ENCODE measurements around the gene TSN. TPM values are rescaled to one million over a fixed set of nuclear protein-coding genes. Genes with fewer than 3 reads are reported as not detected.
"Not testable (repeated sequence)": the region's sequence is repeated elsewhere in the genome, so short reads cannot be mapped to it uniquely, and the experiment has no call there.

The TSN gene
- total RNA-seq, 1 experiment from 2014 or later: 91.5 TPM

DNA sequence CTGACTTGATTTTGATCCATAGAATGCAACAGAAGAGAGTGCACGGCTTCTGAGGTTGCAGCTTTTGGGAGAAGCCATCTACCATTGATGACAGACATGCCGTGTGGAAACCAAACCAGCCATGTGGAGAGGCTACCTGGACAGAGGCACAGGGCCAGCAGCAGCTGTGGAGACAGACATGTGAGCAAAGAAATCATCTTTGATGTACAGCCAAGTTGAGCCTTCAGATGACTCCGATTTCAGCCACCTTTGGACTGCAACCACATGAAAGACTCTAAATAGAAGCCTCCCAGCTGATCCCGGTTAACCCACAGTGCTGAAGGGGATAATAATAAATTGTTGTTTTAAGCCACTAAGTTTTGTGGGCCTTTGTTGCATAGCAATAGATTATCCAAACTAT is 54.2 kb downstream of the TSN start:
- no peak overlapping the region for H3K27ac ChIP-seq (ENCODE audit: low read depth, low read length)
- H3K27me3 ChIP-seq (ENCODE audit: insufficient read depth, low read length): peaks cover 18% of the 10 kb centered on the region
- POLR2A ChIA-PET: no interaction called here
- ATAC-seq: no peak
- no peaks in the 10 kb centered on the region for H4K20me1 ChIP-seq (ENCODE audit: insufficient read depth)
- no peaks in the 10 kb centered on the region for H3K79me2 ChIP-seq (ENCODE audit: insufficient read depth, low read length)
- no peak overlapping the region for H2AFZ ChIP-seq (ENCODE audit: low read depth, low read length, poor library complexity, severe bottlenecking)
- H3K9ac ChIP-seq (ENCODE audit: low read length): no peak overlapping the region
- intact Hi-C loops (cut with micrococcal nuclease): no loop called here
- no TSS peak for BruUV-seq (replicated peaks)
- no peak for DNase-seq (ENCODE audit: low read depth, low spot score)
- H3K9me3 ChIP-seq (ENCODE audit: control insufficient read depth in 1 of 2, insufficient read depth in 1 of 2, low read depth in 1 of 2, low read length in 2 of 2): no peaks in the 10 kb centered on the region
- H3K4me1 ChIP-seq (ENCODE audit: control insufficient read depth in 1 of 2, insufficient read depth in 2 of 2, low read length in 2 of 2): no peaks in the 10 kb centered on the region
- no peaks in the 10 kb centered on the region for H3K9me2 ChIP-seq (ENCODE audit: insufficient read depth)
- no peak overlapping the region for H3K4me3 ChIP-seq (replicated peaks in 1 of 2; ENCODE audit: low read depth in 1 of 2, low read length in 2 of 2)
- peak; percentile 23 for TF ChIP-seq TCF7L2 (IDR thresholded peaks at IDR 0.05; ENCODE audit: borderline replicate concordance, extremely low read depth, insufficient read depth, insufficient read length)
- TF ChIP-seq EZH2phosphoT487 (IDR thresholded peaks at IDR 0.05; ENCODE audit: borderline replicate concordance): no peak
- CTCF ChIA-PET: interaction anchor here (1.1 kb wide), 1 partner anchor 88 kb away, joined by 3 read pairs; no protein-coding TSS in a partner anchor
- no peaks in the 10 kb centered on the region for H3K36me3 ChIP-seq (ENCODE audit: control insufficient read depth in 1 of 2, insufficient read depth in 2 of 2, low read length in 2 of 2)
- RAD21 ChIA-PET (ENCODE audit: low non-redundant PET in 1 of 2, low total read pairs in 2 of 2, uncharacterized antibody in 2 of 2, unreplicated experiment in 2 of 2): no interaction called here
- no peak overlapping the region for H3K4me2 ChIP-seq (ENCODE audit: low read length)

DNA sequence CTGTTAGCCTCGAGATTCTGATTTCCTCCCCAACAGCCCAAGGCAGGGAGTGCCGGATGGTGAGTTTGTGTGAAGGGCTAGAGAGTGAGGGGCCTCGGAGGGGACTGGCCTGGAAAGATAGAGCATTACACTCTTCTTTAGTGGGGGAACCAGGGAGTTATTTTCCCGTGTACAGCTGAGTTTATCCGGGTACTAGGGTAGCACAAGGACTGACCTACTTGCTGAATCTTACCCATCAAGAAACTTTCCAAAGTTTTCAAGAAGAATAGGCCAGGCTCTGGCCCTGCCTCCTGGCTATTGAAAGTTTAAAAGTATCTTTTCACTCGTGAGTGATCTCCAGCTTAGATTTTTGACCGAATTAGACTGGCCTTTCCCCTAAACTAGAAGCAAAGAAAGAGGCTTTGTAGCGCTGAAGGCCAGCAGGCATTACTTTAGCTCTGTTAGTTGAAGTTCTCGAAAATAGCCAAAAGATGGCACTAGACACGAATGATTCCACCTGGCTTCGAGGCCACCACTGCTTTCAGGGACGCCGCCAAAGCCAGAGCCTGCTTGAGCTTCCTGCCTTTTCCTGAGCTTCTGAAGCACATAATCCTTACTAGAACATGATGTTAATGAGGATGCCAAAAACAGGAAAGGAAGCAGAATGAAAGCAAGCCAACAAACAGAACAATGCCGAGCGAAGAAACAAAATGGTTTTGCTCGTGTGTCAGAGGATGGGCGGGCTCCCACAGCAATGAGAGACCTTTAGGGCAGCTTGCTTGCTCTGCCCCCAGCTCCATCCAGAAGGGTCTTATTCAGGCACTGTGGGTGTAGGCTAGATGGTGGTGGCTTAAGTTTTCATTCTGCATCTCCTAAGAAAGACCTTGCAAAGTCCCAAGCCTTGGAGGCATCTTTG is 55.8 kb downstream of the TSN start:
- H3K27ac ChIP-seq (ENCODE audit: low read depth, low read length): no peak overlapping the region
- POLR2A ChIA-PET: no interaction called here
- CTCF ChIA-PET: interaction anchor here (0.7 to 1.9 kb wide), 17 partner anchors 8 to 716 kb away, joined by 3 to 11 read pairs (median 4); partner anchors contain the start of gene NIFK
- no peaks in the 10 kb centered on the region for H3K36me3 ChIP-seq (ENCODE audit: control insufficient read depth in 1 of 2, insufficient read depth in 2 of 2, low read length in 2 of 2)
- DNase-seq (ENCODE audit: low read depth, low spot score) (peak; percentile 35), ATAC-seq (peak; percentile 97)
- H3K9me2 ChIP-seq (ENCODE audit: insufficient read depth): no peaks in the 10 kb centered on the region
- no peak overlapping the region for H3K4me2 ChIP-seq (ENCODE audit: low read length)
- no peak overlapping the region for H3K4me3 ChIP-seq (replicated peaks in 1 of 2; ENCODE audit: low read depth in 1 of 2, low read length in 2 of 2)
- H3K79me2 ChIP-seq (ENCODE audit: insufficient read depth, low read length): no peaks in the 10 kb centered on the region
- peak overlapping the region; percentile 56 for H2AFZ ChIP-seq (ENCODE audit: low read depth, low read length, poor library complexity, severe bottlenecking)
- peaks cover 2% of the 10 kb centered on the region; the same call in 1 of the 2 replicates for H3K27me3 ChIP-seq (ENCODE audit: insufficient read depth, low read length)
- no TSS peak for BruUV-seq (replicated peaks)
- no peak overlapping the region for H3K9ac ChIP-seq (ENCODE audit: low read length)
- no peaks in the 10 kb centered on the region for H4K20me1 ChIP-seq (ENCODE audit: insufficient read depth)
- RAD21 ChIA-PET (ENCODE audit: low non-redundant PET in 1 of 2, low total read pairs in 2 of 2, uncharacterized antibody in 2 of 2, unreplicated experiment in 2 of 2): interaction anchor here in 1 of 2 experiments (0.6 to 0.7 kb wide), 2 partner anchors 48 to 375 kb away, joined by 3 read pairs; no protein-coding TSS in a partner anchor
- no peaks in the 10 kb centered on the region for H3K9me3 ChIP-seq (ENCODE audit: control insufficient read depth in 1 of 2, insufficient read depth in 1 of 2, low read depth in 1 of 2, low read length in 2 of 2)
- intact Hi-C loops (cut with micrococcal nuclease): loop anchor here (1.0 kb wide), 1 partner anchor 325 kb away; no protein-coding TSS in a partner anchor
- no peaks in the 10 kb centered on the region for H3K4me1 ChIP-seq (ENCODE audit: control insufficient read depth in 1 of 2, insufficient read depth in 2 of 2, low read length in 2 of 2)
- TF ChIP-seq SP1 (IDR thresholded peaks at IDR 0.05; ENCODE audit: low read depth) (no peak), TCF7L2 (IDR thresholded peaks at IDR 0.05; ENCODE audit: borderline replicate concordance, extremely low read depth, insufficient read depth, insufficient read length) (peak; percentile 28), POLR2A (IDR thresholded peaks at IDR 0.05; ENCODE audit: borderline replicate concordance, extremely low read depth, insufficient read depth, insufficient read length) (no peak), RAD21 (IDR thresholded peaks at IDR 0.05; ENCODE audit: low read depth) (peak; percentile 73)
- TF ChIP-seq, protein P1, sequence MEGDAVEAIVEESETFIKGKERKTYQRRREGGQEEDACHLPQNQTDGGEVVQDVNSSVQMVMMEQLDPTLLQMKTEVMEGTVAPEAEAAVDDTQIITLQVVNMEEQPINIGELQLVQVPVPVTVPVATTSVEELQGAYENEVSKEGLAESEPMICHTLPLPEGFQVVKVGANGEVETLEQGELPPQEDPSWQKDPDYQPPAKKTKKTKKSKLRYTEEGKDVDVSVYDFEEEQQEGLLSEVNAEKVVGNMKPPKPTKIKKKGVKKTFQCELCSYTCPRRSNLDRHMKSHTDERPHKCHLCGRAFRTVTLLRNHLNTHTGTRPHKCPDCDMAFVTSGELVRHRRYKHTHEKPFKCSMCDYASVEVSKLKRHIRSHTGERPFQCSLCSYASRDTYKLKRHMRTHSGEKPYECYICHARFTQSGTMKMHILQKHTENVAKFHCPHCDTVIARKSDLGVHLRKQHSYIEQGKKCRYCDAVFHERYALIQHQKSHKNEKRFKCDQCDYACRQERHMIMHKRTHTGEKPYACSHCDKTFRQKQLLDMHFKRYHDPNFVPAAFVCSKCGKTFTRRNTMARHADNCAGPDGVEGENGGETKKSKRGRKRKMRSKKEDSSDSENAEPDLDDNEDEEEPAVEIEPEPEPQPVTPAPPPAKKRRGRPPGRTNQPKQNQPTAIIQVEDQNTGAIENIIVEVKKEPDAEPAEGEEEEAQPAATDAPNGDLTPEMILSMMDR (IDR thresholded peaks at IDR 0.05 in 2 of 3, conservative IDR thresholded peaks at IDR 0.05 in 1 of 3; ENCODE audit: borderline replicate concordance in 1 of 3, insufficient read depth in 1 of 3, low read depth in 2 of 3, low read length in 2 of 3): peak; percentile 38 to 65 (median 55); a peak in 5 of 6 replicates

DNA sequence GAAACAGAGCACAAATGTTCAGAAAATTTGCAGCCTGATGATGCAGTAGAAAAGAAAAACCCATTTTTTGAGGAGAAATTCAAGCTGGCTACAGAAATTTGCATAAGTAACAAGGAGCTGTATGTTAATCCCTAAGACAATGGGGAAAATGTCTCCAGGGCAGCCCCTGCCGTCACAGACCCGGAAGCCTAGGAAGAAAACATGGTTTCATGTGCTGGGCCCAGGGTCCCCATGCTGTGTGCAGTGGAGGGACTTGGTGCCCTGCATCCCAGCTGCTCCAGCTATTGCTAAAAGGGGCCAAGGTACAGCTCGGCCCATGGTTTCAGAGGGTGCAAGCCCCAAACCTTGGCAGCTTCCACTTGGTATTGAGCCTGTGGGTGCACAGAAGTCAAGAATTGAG is 57.6 kb downstream of the TSN start:
- H3K27me3 ChIP-seq (ENCODE audit: insufficient read depth, low read length); H3K9me2 ChIP-seq (ENCODE audit: insufficient read depth); H3K9me3 ChIP-seq (ENCODE audit: control insufficient read depth in 1 of 2, insufficient read depth in 1 of 2, low read depth in 1 of 2, low read length in 2 of 2); H3K27ac ChIP-seq (ENCODE audit: low read depth, low read length); DNase-seq (ENCODE audit: low read depth, low spot score); POLR2A ChIA-PET; H3K4me3 ChIP-seq (replicated peaks in 1 of 2; ENCODE audit: low read depth in 1 of 2, low read length in 2 of 2); intact Hi-C loops (cut with micrococcal nuclease); H3K79me2 ChIP-seq (ENCODE audit: insufficient read depth, low read length); H3K4me2 ChIP-seq (ENCODE audit: low read length); H3K36me3 ChIP-seq (ENCODE audit: control insufficient read depth in 1 of 2, insufficient read depth in 2 of 2, low read length in 2 of 2); ATAC-seq; CTCF ChIA-PET; H3K4me1 ChIP-seq (ENCODE audit: control insufficient read depth in 1 of 2, insufficient read depth in 2 of 2, low read length in 2 of 2); RAD21 ChIA-PET (ENCODE audit: low non-redundant PET in 1 of 2, low total read pairs in 2 of 2, uncharacterized antibody in 2 of 2, unreplicated experiment in 2 of 2); H4K20me1 ChIP-seq (ENCODE audit: insufficient read depth); H2AFZ ChIP-seq (ENCODE audit: low read depth, low read length, poor library complexity, severe bottlenecking); BruUV-seq (replicated peaks); H3K9ac ChIP-seq (ENCODE audit: low read length): not testable (repeated sequence)
